H1 (cell line): ENCODE measurements around the gene ADAMTSL2. TPM values are rescaled to one million over a fixed set of nuclear protein-coding genes. Genes with fewer than 3 reads are reported as not detected.

Source experiments
- CTCF ChIA-PET: fragments of 300-600 bp; sonication (Branson Sonifier 250); formaldehyde crosslinking; loops from one replicate; lab custom pipeline; 2021; ENCODE audit not compliant: partially characterized antibody; lab: Charles Lee
- POLR2A ChIA-PET: fragments of 300-600 bp; sonication (Branson Sonifier 250); formaldehyde crosslinking; loops from one replicate; lab custom pipeline; 2021; ENCODE audit warnings: inconsistent platforms; ENCODE audit not compliant: partially characterized antibody; lab: Charles Lee
- DNase-seq, 2 experiments: peaks; one replicate each; pipeline versions ENCODE4 v3.0.0 to v3.0.0-alpha.2; 2010 to 2022; ENCODE audit warnings: low spot score in 2 of 2, low read depth in 1 of 2, mixed read lengths in 1 of 2
- FAIRE-seq: peaks from 2 replicates; lab custom pipeline; 2011; peaks lifted over from hg19 to GRCh38; lab: Jason Lieb, UNC
- H2AFZ ChIP-seq: 2 replicates; pipeline ENCODE4 v1.8.1; 2012; ENCODE audit warnings: low read length, inconsistent platforms
- H2AK5ac ChIP-seq: 2 replicates; pipeline ENCODE4 v1.6.1; 2013; ENCODE audit warnings: low read depth, low read length
- H2BK120ac ChIP-seq: replicated peaks from 2 replicates; pipeline ENCODE3; 2013; ENCODE audit warnings: low read depth, low read length, inconsistent platforms
- H2BK12ac ChIP-seq: 2 replicates; pipeline ENCODE4 v1.6.1; 2013; ENCODE audit warnings: low read depth, low read length
- H2BK15ac ChIP-seq: 2 replicates; pipeline ENCODE4 v1.6.1; 2013; ENCODE audit warnings: low read length
- H2BK20ac ChIP-seq: 2 replicates; pipeline ENCODE4 v1.6.1; 2013; ENCODE audit warnings: low read length
- H2BK5ac ChIP-seq: 2 replicates; pipeline ENCODE4 v1.6.1; 2013; ENCODE audit warnings: low read depth, low read length
- H3K14ac ChIP-seq: 2 replicates; pipeline ENCODE4 v1.6.1; 2013; ENCODE audit warnings: inconsistent platforms; ENCODE audit not compliant: insufficient read length
- H3K18ac ChIP-seq: 2 replicates; pipeline ENCODE4 v1.6.1; 2013; ENCODE audit warnings: low read length; ENCODE audit errors: extremely low read depth
- H3K23ac ChIP-seq: 2 replicates; pipeline ENCODE4 v1.6.1; 2013; ENCODE audit warnings: inconsistent platforms; ENCODE audit not compliant: insufficient read length
- H3K23me2 ChIP-seq: 2 replicates; pipeline ENCODE4 v1.6.1; 2013; ENCODE audit warnings: low read depth, low read length
- H3K27ac ChIP-seq: 2 replicates; pipeline ENCODE4 v1.6.1; 2011; ENCODE audit warnings: low read depth, low read length, inconsistent platforms
- H3K27me3 ChIP-seq, 4 experiments: replicated peaks in 1 of 4; 1 replicate in 1 of 4; 2 replicates in 3 of 4; pipeline versions ENCODE4 v1.6.1 to v1.8.1; 2011 to 2013; ENCODE audit warnings: low read length in 3 of 4, mild to moderate bottlenecking in 3 of 4, inconsistent platforms in 2 of 4, mixed read lengths in 2 of 4, moderate library complexity in 1 of 4; ENCODE audit not compliant: control insufficient read depth in 3 of 4, insufficient read depth in 3 of 4; ENCODE audit errors: extremely low read depth in 1 of 4
- H3K36me3 ChIP-seq, 4 experiments: 2 replicates each; pipeline versions ENCODE4 v1.6.1 to v1.8.1; 2011 to 2013; ENCODE audit warnings: mild to moderate bottlenecking in 4 of 4, low read length in 3 of 4, moderate library complexity in 2 of 4, control low read depth in 1 of 4, inconsistent platforms in 1 of 4; ENCODE audit not compliant: insufficient read depth in 4 of 4, control insufficient read depth in 2 of 4
- H3K4ac ChIP-seq: replicated peaks from 2 replicates; pipeline ENCODE3; 2013; ENCODE audit warnings: low read length, low read depth, mixed read lengths, inconsistent platforms; ENCODE audit not compliant: insufficient read length
- H3K4me1 ChIP-seq, 4 experiments: replicated peaks in 1 of 4; 1 replicate in 1 of 4; 2 replicates in 3 of 4; pipeline versions ENCODE4 v1.6.1 to v1.8.1; 2011 to 2013; ENCODE audit warnings: low read length in 3 of 4, inconsistent platforms in 2 of 4, mixed read lengths in 1 of 4; ENCODE audit not compliant: insufficient read depth in 4 of 4, control insufficient read depth in 3 of 4
- H3K4me2 ChIP-seq, 2 experiments: 2 replicates each; pipeline versions ENCODE4 v1.6.1 to v1.8.1; 2011 to 2013; ENCODE audit warnings: low read depth in 2 of 2, low read length in 2 of 2, control low read depth in 1 of 2, inconsistent platforms in 1 of 2, mild to moderate bottlenecking in 1 of 2; ENCODE audit not compliant: insufficient read depth in 1 of 2
- H3K4me3 ChIP-seq, 4 experiments: fragments of 200-600, 300-600 bp in 1 of 4; sonication (generic), shearing (Covaris generic), sonication (Bioruptor Twin) in 1 of 4; 2 replicates each; pipeline versions ENCODE4 v1.5.1 to v1.8.1; 2011 to 2016; ENCODE audit warnings: low read length in 4 of 4, low read depth in 3 of 4, control low read depth in 2 of 4, inconsistent platforms in 2 of 4, mild to moderate bottlenecking in 2 of 4, mixed read lengths in 1 of 4, moderate library complexity in 1 of 4; ENCODE audit not compliant: insufficient read depth in 2 of 4; ENCODE audit errors: extremely low read depth in 1 of 4
- H3K56ac ChIP-seq: replicated peaks from 2 replicates; pipeline ENCODE3; 2013; ENCODE audit warnings: low read depth, mild to moderate bottlenecking, mixed read lengths, low read length, inconsistent platforms; ENCODE audit not compliant: insufficient read length
- H3K79me1 ChIP-seq: 2 replicates; pipeline ENCODE4 v1.6.1; 2013; ENCODE audit warnings: low read depth, low read length, control low read depth
- H3K79me2 ChIP-seq, 2 experiments: 2 replicates each; pipeline versions ENCODE4 v1.6.1 to v1.8.1; 2012 to 2013; ENCODE audit warnings: low read length in 2 of 2, mild to moderate bottlenecking in 2 of 2, inconsistent platforms in 1 of 2; ENCODE audit not compliant: insufficient read depth in 2 of 2, control insufficient read depth in 1 of 2
- H3K9ac ChIP-seq, 4 experiments: replicated peaks in 1 of 4; 1 replicate in 1 of 4; 2 replicates in 3 of 4; pipeline versions ENCODE4 v1.6.1 to v1.8.1; 2011 to 2013; ENCODE audit warnings: low read depth in 3 of 4, low read length in 3 of 4, control low read depth in 2 of 4, mild to moderate bottlenecking in 2 of 4, moderate library complexity in 2 of 4, inconsistent platforms in 1 of 4; ENCODE audit errors: extremely low read depth in 1 of 4
- H3K9me3 ChIP-seq, 2 experiments: 2 replicates each; pipeline versions ENCODE4 v1.6.1 to v1.8.1; 2012 to 2013; ENCODE audit warnings: mild to moderate bottlenecking in 2 of 2, moderate library complexity in 2 of 2, control low read depth in 1 of 2, inconsistent platforms in 1 of 2, low read depth in 1 of 2, low read length in 1 of 2, mixed read lengths in 1 of 2; ENCODE audit not compliant: insufficient read depth in 2 of 2
- H4K20me1 ChIP-seq, 2 experiments: replicated peaks in 1 of 2; 2 replicates each; pipeline versions ENCODE3 to v1.8.1; 2011 to 2013; ENCODE audit warnings: inconsistent platforms in 2 of 2, low read length in 2 of 2, mild to moderate bottlenecking in 1 of 2; ENCODE audit not compliant: insufficient read depth in 2 of 2, control insufficient read depth in 1 of 2
- H4K5ac ChIP-seq: 2 replicates; pipeline ENCODE4 v1.6.1; 2013; ENCODE audit warnings: low read length, low read depth, mixed read lengths, inconsistent platforms; ENCODE audit not compliant: insufficient read length
- H4K8ac ChIP-seq: 2 replicates; pipeline ENCODE4 v1.8.0; 2013; ENCODE audit warnings: mild to moderate bottlenecking, moderate library complexity, low read length, inconsistent platforms; ENCODE audit not compliant: insufficient read depth; ENCODE audit errors: extremely low read depth
- H4K91ac ChIP-seq: replicated peaks from 2 replicates; pipeline ENCODE3; 2013; ENCODE audit warnings: low read length, mixed read lengths, inconsistent platforms; ENCODE audit not compliant: insufficient read length
- ASH2L ChIP-seq: fragments of 200-600, 300-600 bp; sonication (generic); IDR thresholded peaks from one replicate; pipeline ENCODE4 v1.7.1; 2017; ENCODE audit warnings: low read length
- BACH1 ChIP-seq: IDR thresholded peaks from 2 replicates; pipeline ENCODE4 v1.6.1; 2012; ENCODE audit warnings: low read length, improper control_type of control experiment
- GTF2F1 ChIP-seq: IDR thresholded peaks from 2 replicates; pipeline ENCODE4 v1.6.1; 2012; ENCODE audit warnings: low read depth, low read length, improper control_type of control experiment, borderline replicate concordance
- HDAC2 ChIP-seq, 2 experiments: fragments of 300-600 bp in 1 of 2; sonication (generic) in 1 of 2; IDR thresholded peaks; 2 replicates each; pipeline ENCODE4 v1.6.1; 2011 to 2012; ENCODE audit warnings: low read depth in 2 of 2, low read length in 2 of 2, mild to moderate bottlenecking in 2 of 2, moderate library complexity in 2 of 2, borderline replicate concordance in 1 of 2, inconsistent platforms in 1 of 2
- NRF1 ChIP-seq: IDR thresholded peaks from 2 replicates; pipeline ENCODE4 v1.6.1; 2011; ENCODE audit warnings: mild to moderate bottlenecking, low read depth, low read length, improper control_type of control experiment
- RBBP5 ChIP-seq: IDR thresholded peaks from 2 replicates; pipeline ENCODE4 v1.7.1; 2012; ENCODE audit warnings: low read depth, mild to moderate bottlenecking, inconsistent platforms, low read length, moderate library complexity, borderline replicate concordance
- TAF1 ChIP-seq: IDR thresholded peaks from 2 replicates; pipeline ENCODE4 v1.6.1; 2011; ENCODE audit warnings: mild to moderate bottlenecking, low read depth, low read length
- WGBS, 2 experiments: shearing (Covaris generic) in 1 of 2; methylation state at CpG; one replicate each; pipeline versions ENCODE4 v1.1.6 to v1.1.7; 2013 to 2015; ENCODE audit warnings: low lambda C conversion rate in 2 of 2, mixed read lengths in 2 of 2, inconsistent platforms in 1 of 2, low coverage in 1 of 2, missing lambda C conversion rate in 1 of 2; ENCODE audit not compliant: insufficient replicate concordance in 2 of 2, insufficient coverage in 1 of 2, insufficient read length in 1 of 2; ENCODE audit errors: extremely low coverage in 1 of 2, missing lambda C conversion rate in 1 of 2; 5-methylcytosine and 5-hydroxymethylcytosine counted together
- polyA plus RNA-seq, 7 experiments: library from polyadenylated mRNA; depleted of rRNA in 3 of 7; stranded (reverse) in 5 of 7; unstranded in 2 of 7; fragments of >200 nt in 5 of 7; fragments of 200-250 nt in 2 of 7; gene quantifications; 1 replicate in 5 of 7; 2 replicates in 1 of 7; 4 replicates in 1 of 7; pipeline versions ENCODE4 v1.2.1 to v1.2.3, GENCODE V29; 2011 to 2013; ENCODE audit warnings: missing spikeins in 2 of 7, mixed read lengths in 2 of 7
- total RNA-seq: library from RNA; stranded (reverse); fragmentation: NEBNext Ultra II Directional; extraction: Animal tissue kit (Norgen Biotek cat#: 25700); gene quantifications from 2 replicates; pipeline ENCODE4 v1.2.1, GENCODE V29; 2021

Gene ADAMTSL2
- total and polyA plus RNA-seq, 2 of the 8 experiments (the other 6 are each of a cell fraction or from before 2014, with no cell fraction given): 0.74 to 0.76 TPM

GRCh38 chr9:133489253-133490190, 45.0 kb upstream of the ADAMTSL2 start:
- TF ChIP-seq GTF2F1: no peak
- no peak for TF ChIP-seq ASH2L
- TF ChIP-seq NRF1: no peak
- no peak for TF ChIP-seq BACH1
- no peak for TF ChIP-seq TAF1
- no peak for TF ChIP-seq RBBP5
- no peak for TF ChIP-seq HDAC2 (IDR thresholded peaks at IDR 0.05; ENCODE audit: borderline replicate concordance in 1 of 2, low read depth in 2 of 2, low read length in 2 of 2)
- H3K79me1 ChIP-seq: no peaks in the 10 kb centered on the region
- FAIRE-seq: no peak
- H3K79me2 ChIP-seq: no peaks in the 10 kb centered on the region
- ChIA-PET CTCF (interaction anchor here (0.9 to 2.7 kb wide), 6 partner anchors 12 to 238 kb away, joined by 3 to 7 read pairs (median 4); no protein-coding TSS in a partner anchor), POLR2A (interaction anchor here (1.2 to 1.7 kb wide), 2 partner anchors 15 to 139 kb away, joined by 3 to 8 read pairs; no protein-coding TSS in a partner anchor)
- H2BK5ac ChIP-seq: 0 out of 2 replicates have a peak overlapping the region, but pooled peaks have one; percentile 16
- no peak for DNase-seq
- no peaks in the 10 kb centered on the region; the same call in 1 of the 2 replicates for H3K23me2 ChIP-seq
- H4K91ac ChIP-seq: no peak overlapping the region
- H4K20me1 ChIP-seq: peaks cover 2% of the 10 kb centered on the region in 2 experiments
- H2AFZ ChIP-seq: no peak overlapping the region
- H3K18ac ChIP-seq: no peak overlapping the region
- H3K36me3 ChIP-seq: no peaks in the 10 kb centered on the region
- H3K4me2 ChIP-seq: no peak overlapping the region
- no peaks in the 10 kb centered on the region; a peak in 2 of 7 replicates for H3K4me1 ChIP-seq
- no peak overlapping the region for H2BK120ac ChIP-seq
- no peak overlapping the region for H2BK20ac ChIP-seq
- H3K23ac ChIP-seq: no peak overlapping the region
- H4K5ac ChIP-seq: no peak overlapping the region
- H3K56ac ChIP-seq: no peak overlapping the region
- H2AK5ac ChIP-seq: no peak overlapping the region
- WGBS, 2 experiments: 92% methylated on average over 19 of the region's 19 CpGs; no CpG with 5 or more reads in 1 of the 2 experiments
- H3K14ac ChIP-seq: no peak overlapping the region
- no peak overlapping the region for H2BK15ac ChIP-seq
- no peak overlapping the region for H2BK12ac ChIP-seq
- no peaks in the 10 kb centered on the region for H3K27me3 ChIP-seq
- H3K9ac ChIP-seq: no peak overlapping the region; a peak in 1 of 7 replicates
- no peak overlapping the region for H3K27ac ChIP-seq
- H3K4me3 ChIP-seq: no peak overlapping the region
- peak overlapping the region; percentile 28; the same call in 1 of the 2 replicates for H4K8ac ChIP-seq
- no peaks in the 10 kb centered on the region for H3K9me3 ChIP-seq
- H3K4ac ChIP-seq: no peak overlapping the region
